HL-60/S4 (cell line): ENCODE data around the gene ANKFY1.
"Not testable (repeated sequence)": the region's sequence is repeated elsewhere in the genome, so short reads cannot be mapped to it uniquely, and the experiment has no call there.

Experiments used
- in situ Hi-C: fragments of 300-500 bp; cut with MboI; formaldehyde crosslinking; loops from 2 replicates; pipeline ENCODE4 v1.14.3; 2022; ENCODE audit warnings: low sequenced_read_pairs

ANKFY1 gene

DNA sequence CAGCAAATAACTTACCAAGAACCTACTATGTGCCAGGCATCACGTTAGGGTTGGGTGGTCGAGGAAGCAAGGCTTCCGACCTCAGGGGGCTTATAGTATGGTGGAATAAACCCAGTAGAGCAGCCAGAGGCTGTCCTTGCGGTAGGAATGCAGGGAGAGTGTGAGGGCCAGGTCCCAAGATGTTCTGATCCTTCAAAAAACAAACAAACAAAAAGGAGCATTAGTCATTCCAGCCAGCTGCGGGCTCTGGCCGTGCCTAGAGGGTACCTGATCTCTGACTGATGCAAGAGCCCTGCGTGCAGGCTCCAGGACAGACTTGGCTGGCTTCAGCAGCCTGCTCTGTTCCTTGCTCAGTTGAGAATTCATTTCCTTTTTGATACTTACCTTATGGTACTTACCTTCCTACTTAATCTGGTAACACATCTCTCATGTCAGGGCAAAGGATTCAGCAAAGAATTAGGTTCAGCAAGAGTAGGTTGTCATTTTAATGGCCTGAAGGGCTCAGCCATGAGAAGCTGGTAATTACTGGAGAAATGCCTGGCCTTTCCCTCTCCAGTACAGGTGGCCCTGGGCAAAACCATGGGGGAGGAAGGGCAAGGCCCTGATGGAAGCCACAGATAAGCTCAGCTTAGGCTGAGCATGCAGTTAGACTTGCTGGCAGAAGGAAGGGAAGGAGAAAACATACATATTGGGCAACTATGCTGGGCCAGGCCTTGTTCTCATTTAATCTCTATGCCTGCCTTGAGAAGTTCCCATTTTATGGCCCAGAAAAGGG is 102.4 kb downstream of the ANKFY1 start:
- in situ Hi-C loops = no loop called here

DNA sequence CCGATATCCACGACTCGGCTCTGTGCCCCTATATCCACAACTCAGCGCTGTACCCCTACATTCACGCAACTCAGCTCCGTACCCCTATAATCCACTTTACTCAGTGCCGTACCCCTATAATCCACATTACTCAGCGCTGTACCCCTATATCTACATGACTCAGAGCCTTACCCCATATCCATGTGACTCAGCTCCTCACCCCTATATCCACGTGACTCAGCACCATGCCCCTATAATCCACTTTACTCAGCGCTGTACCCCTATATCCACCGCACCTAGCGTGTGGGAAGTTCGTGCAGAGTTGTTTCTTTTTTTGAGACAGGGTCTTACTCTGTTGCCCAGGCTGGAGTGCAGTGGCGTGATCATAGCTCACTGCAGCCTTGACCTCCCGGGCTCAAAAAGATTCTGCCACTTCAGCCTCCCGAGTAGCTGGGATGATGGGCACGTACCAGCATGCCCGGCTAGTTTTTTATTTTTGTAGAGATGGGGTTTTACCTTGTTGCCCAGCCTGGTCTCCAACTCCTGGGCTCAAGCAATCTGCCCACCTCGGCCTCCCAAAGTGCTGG is 103.4 kb downstream of the ANKFY1 start:
- in situ Hi-C loops = no loop called here

- in situ Hi-C loops = no loop called here
Observed at GRCh38 chr17:4159761-4160160, 104.0 kb downstream of the ANKFY1 start.

DNA sequence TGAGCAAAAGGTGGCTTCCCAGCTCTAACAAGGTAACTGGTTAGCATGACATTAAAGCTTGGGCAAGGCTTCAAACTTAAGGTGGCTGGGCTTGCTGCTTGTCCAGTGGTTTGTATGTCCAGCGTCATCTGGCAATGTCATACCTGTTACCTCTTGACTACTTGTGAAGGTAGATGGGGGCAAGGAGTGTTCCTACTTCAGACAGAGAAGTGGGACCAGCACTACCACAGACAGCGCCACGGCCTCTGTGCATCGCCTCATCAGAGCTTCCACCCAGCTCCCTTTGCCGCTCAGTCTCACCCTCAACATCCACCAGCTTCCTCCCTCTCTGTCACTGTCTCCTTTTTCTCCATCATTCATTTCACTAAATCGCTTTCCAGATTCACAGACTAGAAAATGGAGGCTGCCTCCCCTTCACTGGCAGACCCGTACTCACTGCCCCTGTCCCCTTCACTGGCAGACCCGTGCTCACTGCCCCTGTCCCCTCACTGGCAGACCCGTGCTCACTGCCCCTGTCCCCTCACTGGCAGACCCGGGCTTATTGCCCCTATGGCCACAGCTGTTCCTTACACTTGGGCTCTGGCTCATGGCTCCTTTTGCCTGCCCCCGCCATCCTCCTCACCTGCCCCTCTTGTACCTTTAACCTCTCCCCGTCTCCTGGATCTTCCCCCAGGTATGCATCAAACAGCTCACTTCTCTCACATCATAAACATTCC is 106.0 kb downstream of the ANKFY1 start:
- in situ Hi-C loops = no loop called here

- in situ Hi-C loops = no loop called here
Observed at GRCh38 chr17:4156750-4157381, 106.9 kb downstream of the ANKFY1 start.

DNA sequence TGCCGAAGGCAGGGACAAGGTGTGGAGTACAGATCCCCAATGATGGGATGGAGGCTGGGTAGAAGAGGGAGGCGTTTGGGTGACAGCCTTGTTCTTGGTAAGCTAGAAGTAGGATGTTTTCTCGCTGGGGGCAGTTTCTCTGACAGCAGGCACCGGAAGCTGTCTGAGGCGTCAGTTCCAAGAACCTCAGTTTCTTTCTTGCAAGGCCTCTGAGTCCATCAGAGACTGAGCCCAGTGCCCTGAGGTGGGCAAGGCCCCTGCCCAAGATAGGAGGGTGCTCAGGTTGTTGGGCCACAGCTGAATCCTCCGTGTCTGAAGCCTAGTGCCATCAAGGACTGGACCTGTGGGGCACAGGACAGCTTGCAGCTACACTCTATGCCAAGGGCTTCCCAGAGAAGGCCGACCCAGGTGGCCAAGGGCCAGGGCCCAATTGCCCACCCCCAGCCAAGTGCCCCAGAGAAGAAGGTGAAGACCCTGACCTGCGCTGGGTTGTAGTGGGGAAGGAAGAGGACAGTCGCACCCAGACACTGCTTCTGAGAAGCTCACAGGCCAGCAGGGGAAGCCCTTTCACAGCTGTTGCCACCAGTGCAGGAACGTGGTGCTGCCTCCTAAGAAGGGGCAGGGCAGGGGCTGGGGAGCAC is 107.7 kb downstream of the ANKFY1 start:
- in situ Hi-C loops = no loop called here

DNA sequence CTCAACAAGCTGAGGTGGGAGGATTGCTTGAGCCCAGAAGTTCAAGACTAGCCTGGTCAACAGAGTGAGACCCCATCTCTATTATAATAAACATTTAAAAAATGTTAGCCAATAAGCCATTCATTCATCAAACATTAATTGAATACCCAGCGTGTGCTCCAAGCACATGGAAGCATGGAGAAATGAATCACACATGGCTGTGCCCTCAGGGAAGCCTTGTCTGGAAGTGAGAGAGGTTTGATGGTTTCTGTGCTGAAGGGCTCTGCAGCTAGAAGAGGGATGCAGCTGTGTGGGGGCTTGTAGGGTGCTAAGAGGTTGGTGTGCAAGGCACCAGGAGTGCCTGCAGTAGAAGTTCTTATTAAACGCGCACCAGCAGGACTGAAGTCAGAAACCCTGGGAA is 109.6 kb downstream of the ANKFY1 start:
- in situ Hi-C loops = no loop called here

DNA sequence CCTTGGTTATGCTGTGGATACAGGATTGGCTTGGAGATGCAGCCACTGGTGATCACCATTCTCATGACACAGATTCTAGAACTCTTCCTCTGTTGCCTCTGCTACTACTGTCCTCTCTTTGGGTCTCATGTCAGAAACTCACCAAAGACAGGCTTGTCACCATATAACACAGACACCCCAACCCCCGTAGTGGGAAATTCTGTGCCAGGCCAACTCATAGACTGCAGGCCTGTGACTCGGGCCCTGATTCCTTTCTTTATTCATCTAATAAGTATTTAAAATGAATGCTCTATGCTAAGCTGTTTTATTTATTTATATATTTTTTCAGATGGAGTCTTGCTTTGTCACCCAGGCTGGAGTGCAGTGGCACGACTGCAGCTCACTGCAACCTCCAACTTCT is 111.3 kb downstream of the ANKFY1 start:
- in situ Hi-C loops = no loop called here

DNA sequence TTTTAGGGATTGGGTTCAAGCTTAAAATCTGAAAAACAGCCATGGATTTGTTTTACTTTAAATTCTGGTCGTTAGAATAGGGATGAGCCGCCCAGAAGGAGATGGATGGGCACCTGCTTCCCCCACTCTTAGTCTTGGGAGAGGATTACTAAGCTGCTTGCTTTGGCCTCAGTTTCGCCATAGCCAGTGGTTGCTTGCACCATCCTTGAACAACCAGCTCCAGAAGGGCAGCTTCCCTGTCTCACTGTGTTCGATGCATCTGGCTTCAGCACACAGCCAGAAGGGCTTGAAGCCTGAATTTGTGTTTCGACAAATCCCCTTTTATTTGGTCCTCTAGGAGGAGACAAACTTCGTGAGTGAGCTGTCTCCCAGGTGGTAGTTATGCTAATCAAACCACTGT is 113.7 kb downstream of the ANKFY1 start:
- in situ Hi-C loops = no loop called here

DNA sequence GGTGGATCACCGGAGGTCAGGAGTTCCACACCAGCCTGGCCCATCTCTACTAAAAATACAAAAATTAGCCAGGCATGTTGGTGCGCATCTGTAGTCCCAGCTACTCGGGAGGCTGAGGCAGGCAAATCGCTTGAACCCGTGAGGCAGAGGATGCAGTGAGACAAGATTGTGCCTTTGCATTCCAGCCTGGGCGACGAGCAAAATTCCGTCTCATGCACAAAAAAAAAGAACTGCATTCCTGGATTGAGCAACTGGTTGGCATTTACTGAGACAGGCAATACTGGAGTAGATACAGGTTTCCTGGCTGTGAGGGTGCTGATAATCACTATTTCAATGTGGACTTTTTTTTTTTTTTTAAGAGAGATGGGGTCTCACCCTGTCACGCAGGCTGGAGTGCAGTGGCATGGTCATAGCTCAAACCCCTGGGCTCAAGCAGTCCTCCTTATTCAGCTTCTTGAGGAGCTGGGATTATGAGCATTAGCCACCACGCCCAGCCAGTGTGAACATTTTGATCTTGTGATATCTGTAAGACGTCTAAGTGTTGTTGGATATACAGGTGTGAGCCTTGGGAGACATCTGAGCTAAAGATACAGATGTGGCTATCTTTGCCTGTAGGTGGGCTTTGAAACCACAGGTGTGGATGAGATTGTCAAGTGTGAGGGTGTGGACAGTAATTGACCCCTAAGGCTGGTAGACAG is 115.0 kb downstream of the ANKFY1 start:
- in situ Hi-C loops = no loop called here

- in situ Hi-C loops = no loop called here
Observed at GRCh38 chr17:4147751-4148310, 115.9 kb downstream of the ANKFY1 start.

GRCh38 chr17:4146641-4147040 is 117.1 kb downstream of the ANKFY1 start:
- in situ Hi-C loops = no loop called here

DNA sequence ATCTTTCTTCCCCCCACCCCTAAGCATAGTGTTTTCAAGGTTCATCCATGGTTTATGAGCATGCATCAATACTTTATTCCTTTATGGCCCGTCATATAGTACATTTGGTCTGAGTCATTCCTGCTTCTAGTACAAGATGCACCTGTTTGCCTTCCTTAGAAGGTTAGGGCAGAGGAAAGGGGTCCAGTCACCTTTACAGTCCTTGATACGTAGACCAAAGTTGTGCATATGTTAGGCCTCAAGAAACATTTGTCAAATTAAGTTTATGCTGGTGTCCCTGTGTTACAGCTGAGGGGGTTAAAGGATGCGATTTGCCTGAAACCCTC is 119.4 kb downstream of the ANKFY1 start:
- in situ Hi-C loops = no loop called here

GRCh38 chr17:4143563-4144421 is 120.0 kb downstream of the ANKFY1 start:
- in situ Hi-C loops = no loop called here

DNA sequence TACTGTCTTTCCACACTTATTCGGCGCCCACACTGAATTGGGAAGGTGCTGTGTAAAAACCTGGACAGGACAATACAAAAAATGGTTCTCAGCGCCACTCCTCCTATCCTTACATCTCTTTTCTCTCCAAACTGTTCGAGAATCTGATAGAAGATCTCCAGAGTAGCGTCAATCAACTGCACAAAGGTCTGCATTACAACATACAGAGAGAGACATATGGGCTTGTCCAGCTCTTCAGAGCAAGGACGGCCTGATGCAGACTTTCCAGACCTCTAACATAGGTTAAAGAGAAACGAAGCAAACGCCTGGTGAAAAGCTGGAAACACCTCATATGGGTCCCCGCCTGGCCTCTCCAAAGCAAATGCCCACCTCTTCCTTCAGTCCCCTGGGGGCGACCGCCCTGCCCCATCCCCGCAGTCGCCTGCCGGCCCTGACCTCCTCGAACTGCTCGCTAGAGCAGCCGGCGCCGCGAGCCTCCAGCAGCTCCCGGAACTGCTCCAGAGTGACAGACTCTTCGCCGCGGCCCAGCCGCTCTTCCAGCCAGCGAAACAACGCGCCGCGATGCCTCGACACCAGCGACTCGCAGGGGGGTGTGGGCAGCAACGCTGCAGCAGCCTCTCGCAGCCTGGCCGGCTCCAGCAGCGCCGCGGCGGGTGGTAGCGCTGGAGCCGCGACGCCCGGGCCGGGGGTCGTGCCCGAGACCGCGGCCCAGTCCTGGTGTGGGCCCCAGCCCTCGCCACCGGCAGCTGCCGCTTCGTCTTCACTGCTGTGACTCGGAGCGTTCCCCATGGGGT is 121.5 kb downstream of the ANKFY1 start:
- in situ Hi-C loops = no loop called here

DNA sequence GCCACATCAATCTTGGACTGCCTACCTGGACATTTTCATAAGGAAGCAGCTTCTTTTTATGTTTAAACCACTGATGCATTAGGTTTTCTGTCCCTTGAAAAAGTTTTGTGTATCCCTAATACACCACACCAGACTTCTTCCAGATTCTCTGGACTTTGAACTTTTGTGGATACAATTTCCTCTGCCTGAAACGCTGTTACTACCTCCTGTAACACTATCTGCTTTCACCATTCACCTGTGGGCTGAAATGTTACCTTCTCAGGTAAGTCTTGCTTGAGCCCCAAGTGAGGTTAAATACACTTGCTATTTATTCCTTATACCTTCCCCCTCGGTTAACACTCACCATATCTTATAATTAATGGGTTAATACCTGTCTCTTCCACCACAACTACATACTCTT is 123.7 kb downstream of the ANKFY1 start:
- in situ Hi-C loops = no loop called here

- in situ Hi-C loops = not testable (repeated sequence)
Observed at GRCh38 chr17:4138906-4139526, 124.8 kb downstream of the ANKFY1 start.

- in situ Hi-C loops = no loop called here
Observed at GRCh38 chr17:4136373-4136772, 127.4 kb downstream of the ANKFY1 start.
